HCT116 (cell line): ENCODE data around the gene KLRG1. TPM values are rescaled to one million over a fixed set of nuclear protein-coding genes. Genes with fewer than 3 reads are reported as not detected.

ENCODE experiments used
- ELF1 ChIP-seq: IDR thresholded peaks from 2 replicates; pipeline ENCODE4 v1.6.1; 2012; ENCODE audit warnings: low read depth, borderline replicate concordance
- FOSL1 ChIP-seq: IDR thresholded peaks from 2 replicates; pipeline ENCODE4 v1.6.1; 2012; ENCODE audit warnings: low read depth
- SIN3A ChIP-seq: IDR thresholded peaks from 2 replicates; pipeline ENCODE4 v1.6.1; 2012; ENCODE audit warnings: low read depth
- total RNA-seq: library from RNA; stranded (reverse); gene quantifications from one replicate; pipeline ENCODE4 v1.2.1, GENCODE V29; 2021; ENCODE audit not compliant: unreplicated experiment
- TF ChIP-seq, protein P1 (sequence below), 3 experiments: fragments of 200-600 bp in 1 of 3; sonication (generic) in 1 of 3; IDR thresholded peaks in 2 of 3; conservative IDR thresholded peaks in 1 of 3; 2 replicates each; pipeline ENCODE4 v1.5.1; 2012 to 2017; ENCODE audit warnings: low read depth in 2 of 3, low read length in 2 of 3, antibody characterized with exemption in 1 of 3, borderline replicate concordance in 1 of 3, control low read depth in 1 of 3, mild to moderate bottlenecking in 1 of 3, mixed read lengths in 1 of 3, mixed run types in 1 of 3, moderate library complexity in 1 of 3; ENCODE audit not compliant: insufficient read depth in 1 of 3
- TF ChIP-seq, protein P2 (sequence below): IDR thresholded peaks from 2 replicates; pipeline ENCODE4 v1.6.1; 2012; ENCODE audit warnings: low read depth

KLRG1 gene
- total RNA-seq, 1 experiment from 2014 or later, result 1.5 TPM

DNA sequence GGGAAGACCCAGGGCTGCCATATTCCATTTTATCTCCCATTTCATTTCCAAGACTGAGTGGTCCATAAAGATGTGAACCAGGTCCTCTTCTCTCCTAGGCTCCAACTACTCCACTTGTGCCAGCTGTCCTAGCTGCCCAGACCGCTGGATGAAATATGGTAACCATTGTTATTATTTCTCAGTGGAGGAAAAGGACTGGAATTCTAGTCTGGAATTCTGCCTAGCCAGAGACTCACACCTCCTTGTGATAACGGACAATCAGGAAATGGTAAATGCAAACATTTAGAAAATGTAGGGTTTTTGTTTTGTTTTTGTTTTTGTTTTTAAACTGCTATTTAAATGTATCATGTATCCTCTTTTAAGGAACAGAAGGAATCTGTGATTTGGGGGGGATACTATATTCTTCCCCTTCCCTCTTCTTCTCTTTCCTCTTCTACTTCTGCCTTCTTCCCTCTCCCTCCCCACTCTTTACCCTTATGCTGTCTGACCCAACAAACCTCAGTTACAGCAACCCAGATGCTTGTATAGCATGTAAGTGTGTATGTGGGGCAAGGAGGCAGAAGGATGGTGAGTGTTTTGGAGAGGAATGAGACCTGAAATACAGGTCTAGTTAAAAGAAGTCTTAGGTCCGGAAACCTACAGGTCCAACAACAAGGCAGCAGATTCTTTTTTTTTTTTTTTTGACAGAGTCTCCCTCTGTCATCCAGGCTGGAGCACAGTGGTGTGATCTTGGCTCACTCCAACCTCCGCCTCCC, 5.9 kb downstream of the KLRG1 start (continued):
- TF ChIP-seq, protein P1, sequence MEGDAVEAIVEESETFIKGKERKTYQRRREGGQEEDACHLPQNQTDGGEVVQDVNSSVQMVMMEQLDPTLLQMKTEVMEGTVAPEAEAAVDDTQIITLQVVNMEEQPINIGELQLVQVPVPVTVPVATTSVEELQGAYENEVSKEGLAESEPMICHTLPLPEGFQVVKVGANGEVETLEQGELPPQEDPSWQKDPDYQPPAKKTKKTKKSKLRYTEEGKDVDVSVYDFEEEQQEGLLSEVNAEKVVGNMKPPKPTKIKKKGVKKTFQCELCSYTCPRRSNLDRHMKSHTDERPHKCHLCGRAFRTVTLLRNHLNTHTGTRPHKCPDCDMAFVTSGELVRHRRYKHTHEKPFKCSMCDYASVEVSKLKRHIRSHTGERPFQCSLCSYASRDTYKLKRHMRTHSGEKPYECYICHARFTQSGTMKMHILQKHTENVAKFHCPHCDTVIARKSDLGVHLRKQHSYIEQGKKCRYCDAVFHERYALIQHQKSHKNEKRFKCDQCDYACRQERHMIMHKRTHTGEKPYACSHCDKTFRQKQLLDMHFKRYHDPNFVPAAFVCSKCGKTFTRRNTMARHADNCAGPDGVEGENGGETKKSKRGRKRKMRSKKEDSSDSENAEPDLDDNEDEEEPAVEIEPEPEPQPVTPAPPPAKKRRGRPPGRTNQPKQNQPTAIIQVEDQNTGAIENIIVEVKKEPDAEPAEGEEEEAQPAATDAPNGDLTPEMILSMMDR (IDR thresholded peaks at IDR 0.05 in 2 of 3, conservative IDR thresholded peaks at IDR 0.05 in 1 of 3; ENCODE audit: borderline replicate concordance in 1 of 3, insufficient read depth in 1 of 3, low read depth in 2 of 3, low read length in 2 of 3), result no peak
- TF ChIP-seq ELF1 (no peak), SIN3A (no peak), FOSL1 (no peak)
- TF ChIP-seq, protein P2, sequence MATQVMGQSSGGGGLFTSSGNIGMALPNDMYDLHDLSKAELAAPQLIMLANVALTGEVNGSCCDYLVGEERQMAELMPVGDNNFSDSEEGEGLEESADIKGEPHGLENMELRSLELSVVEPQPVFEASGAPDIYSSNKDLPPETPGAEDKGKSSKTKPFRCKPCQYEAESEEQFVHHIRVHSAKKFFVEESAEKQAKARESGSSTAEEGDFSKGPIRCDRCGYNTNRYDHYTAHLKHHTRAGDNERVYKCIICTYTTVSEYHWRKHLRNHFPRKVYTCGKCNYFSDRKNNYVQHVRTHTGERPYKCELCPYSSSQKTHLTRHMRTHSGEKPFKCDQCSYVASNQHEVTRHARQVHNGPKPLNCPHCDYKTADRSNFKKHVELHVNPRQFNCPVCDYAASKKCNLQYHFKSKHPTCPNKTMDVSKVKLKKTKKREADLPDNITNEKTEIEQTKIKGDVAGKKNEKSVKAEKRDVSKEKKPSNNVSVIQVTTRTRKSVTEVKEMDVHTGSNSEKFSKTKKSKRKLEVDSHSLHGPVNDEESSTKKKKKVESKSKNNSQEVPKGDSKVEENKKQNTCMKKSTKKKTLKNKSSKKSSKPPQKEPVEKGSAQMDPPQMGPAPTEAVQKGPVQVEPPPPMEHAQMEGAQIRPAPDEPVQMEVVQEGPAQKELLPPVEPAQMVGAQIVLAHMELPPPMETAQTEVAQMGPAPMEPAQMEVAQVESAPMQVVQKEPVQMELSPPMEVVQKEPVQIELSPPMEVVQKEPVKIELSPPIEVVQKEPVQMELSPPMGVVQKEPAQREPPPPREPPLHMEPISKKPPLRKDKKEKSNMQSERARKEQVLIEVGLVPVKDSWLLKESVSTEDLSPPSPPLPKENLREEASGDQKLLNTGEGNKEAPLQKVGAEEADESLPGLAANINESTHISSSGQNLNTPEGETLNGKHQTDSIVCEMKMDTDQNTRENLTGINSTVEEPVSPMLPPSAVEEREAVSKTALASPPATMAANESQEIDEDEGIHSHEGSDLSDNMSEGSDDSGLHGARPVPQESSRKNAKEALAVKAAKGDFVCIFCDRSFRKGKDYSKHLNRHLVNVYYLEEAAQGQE, result no peak
- TF ChIP-seq, all 23 proteins: peak for 0
